Measurements from ENCODE around the gene ZNF431. TPM values are rescaled to one million over a fixed set of nuclear protein-coding genes. Genes with fewer than 3 reads are reported as not detected.

ZNF431 gene
- total RNA-seq, result 1 to 10 TPM; 4.1 to 9.1 (median 4.8) TPM

DNA sequence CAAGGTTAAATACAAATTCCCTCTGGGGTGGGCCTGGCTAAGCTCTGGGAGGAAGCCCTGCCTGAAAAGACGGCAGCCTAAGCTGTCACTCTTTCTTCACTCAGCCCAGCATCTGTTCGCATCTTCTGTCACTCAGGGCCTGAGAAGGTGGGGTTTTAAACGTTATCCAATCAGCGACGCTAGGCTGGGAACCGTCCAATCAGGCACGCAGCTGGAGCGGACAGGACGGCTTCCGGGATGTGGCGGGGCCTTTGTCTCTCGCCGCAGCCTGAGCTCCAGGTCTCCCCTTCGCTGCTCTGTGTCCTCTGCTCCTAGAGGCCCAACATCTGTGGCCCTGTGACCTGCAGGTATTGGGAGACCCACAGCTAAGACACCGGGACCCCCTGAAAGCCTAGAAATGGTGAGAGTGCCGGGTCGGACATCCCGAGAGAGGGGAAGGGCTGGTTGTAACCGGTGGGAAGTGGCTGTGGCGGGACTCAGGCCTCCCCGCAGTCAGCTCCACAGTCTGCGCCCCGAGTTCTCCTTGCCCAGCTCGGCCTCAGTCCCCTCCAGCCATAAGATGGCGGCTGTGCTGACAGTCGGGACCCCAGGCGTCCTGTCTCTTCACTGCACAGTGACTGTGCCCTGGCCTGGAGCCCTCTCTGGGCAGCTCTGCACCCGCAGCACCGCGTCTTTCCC, at the start of gene ZNF431:
Gene ZNF431 (plus strand): TSS at position 254 of the 678 bp plus-strand sequence. CDS start 144 bp downstream, at position 398.
- WGBS, result 0% methylated on average over 17 of the region's 30 CpGs
- TF ChIP-seq POLR2A (IDR thresholded peaks at IDR 0.05; ENCODE audit: low read depth) (no peak), POLR2AphosphoS5 (IDR thresholded peaks at IDR 0.05) (peak; percentile 84 to 85)
- Histone ChIP-seq H3K27me3 (no peaks in the 10 kb centered on the region), H3K4me3 (peak within 1 kb of the TSS; percentile 73 to 90 (median 78)), H3K4me1 (peaks cover 8 to 12% (median 11%) of the 10 kb centered on the region in 4 donors), H3K36me3 (peaks cover 0 to 32% (median 16%) of the 10 kb centered on the region in 4 donors), H3K9me3 (no peaks in the 10 kb centered on the region), H3K27ac (replicated peaks in 1 of 4) (peak within 1 kb of the TSS; percentile 71 to 89 (median 81))
- DNase-seq (ENCODE audit: extremely low spot score), result peak; percentile 97
- intact Hi-C loops (cut with DNase I), result loop anchor here (10.0 kb wide), 1 partner anchor 117 kb away; the partner anchor contains the start of gene ZNF430

GRCh38 chr19:21092109-21092508, 49.7 kb upstream of the ZNF431 start:
- no peaks in the 10 kb centered on the region for H3K36me3 ChIP-seq
- H3K9me3 ChIP-seq, result no peaks in the 10 kb centered on the region
- H3K27me3 ChIP-seq, result no peaks in the 10 kb centered on the region
- H3K4me3 ChIP-seq, result no peak overlapping the region
- peaks cover 0 to 7% (median 4%) of the 10 kb centered on the region in 4 donors for H3K4me1 ChIP-seq
- no peak overlapping the region for H3K27ac ChIP-seq (replicated peaks in 1 of 4)
- no peak for DNase-seq (ENCODE audit: extremely low spot score)
- no peak for TF ChIP-seq POLR2A (IDR thresholded peaks at IDR 0.05; ENCODE audit: low read depth)
- no peak for TF ChIP-seq CTCF (IDR thresholded peaks at IDR 0.05)
- no peak for TF ChIP-seq EP300 (IDR thresholded peaks at IDR 0.05)
- no peak for TF ChIP-seq POLR2AphosphoS5 (IDR thresholded peaks at IDR 0.05)
- intact Hi-C loops (cut with DNase I), result no loop called here

DNA sequence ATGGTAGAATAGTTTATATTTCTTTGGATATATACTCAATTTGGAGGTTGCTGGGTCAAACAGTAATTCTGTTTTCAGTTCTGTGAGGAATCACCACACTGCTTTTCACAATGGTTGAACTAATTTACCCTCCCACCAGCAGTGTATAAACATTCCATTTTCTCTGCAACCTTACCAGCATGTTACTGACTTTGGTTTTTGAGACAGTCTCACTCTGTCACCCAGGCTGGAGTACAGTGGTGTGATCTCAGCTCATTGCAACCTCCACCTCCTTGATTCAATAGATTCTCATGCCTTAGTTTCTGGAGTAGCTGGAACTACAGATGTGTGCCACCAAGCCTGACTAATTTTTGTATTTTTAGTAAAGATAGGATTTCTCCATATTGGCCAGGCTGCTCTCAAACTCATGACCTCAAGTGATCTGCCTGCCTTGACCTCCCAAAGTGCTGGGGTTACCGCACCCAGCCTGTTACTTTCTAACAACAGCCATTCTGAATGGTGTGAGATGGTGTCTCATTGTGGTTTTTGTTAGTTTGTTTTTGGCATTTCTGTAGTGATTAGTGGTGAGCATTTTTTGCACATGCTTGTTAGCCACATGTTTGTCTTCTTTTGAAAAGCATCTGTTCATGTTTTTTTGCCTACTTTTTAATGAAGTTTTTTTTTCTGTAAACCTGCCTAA, 47.4 kb upstream of the ZNF431 start:
- no peak overlapping the region for H3K27ac ChIP-seq (replicated peaks in 1 of 4)
- H3K4me1 ChIP-seq, result peaks cover 0 to 7% (median 4%) of the 10 kb centered on the region in 4 donors
- no peak for TF ChIP-seq CTCF (IDR thresholded peaks at IDR 0.05)
- no peak for TF ChIP-seq POLR2AphosphoS5 (IDR thresholded peaks at IDR 0.05)
- TF ChIP-seq POLR2A (IDR thresholded peaks at IDR 0.05; ENCODE audit: low read depth), result no peak
- TF ChIP-seq EP300 (IDR thresholded peaks at IDR 0.05), result no peak
- WGBS, result 94% methylated on average over 1 of the region's 1 CpG
- peaks cover 0 to 10% (median 0%) of the 10 kb centered on the region in 4 donors for H3K36me3 ChIP-seq
- H3K4me3 ChIP-seq, result no peak overlapping the region
- no peaks in the 10 kb centered on the region for H3K9me3 ChIP-seq
- no peak for DNase-seq (ENCODE audit: extremely low spot score)
- H3K27me3 ChIP-seq, result no peaks in the 10 kb centered on the region
- intact Hi-C loops (cut with DNase I), result no loop called here

- Histone ChIP-seq H3K4me1 (no peaks in the 10 kb centered on the region), H3K4me3 (no peak overlapping the region), H3K27me3 (no peaks in the 10 kb centered on the region), H3K27ac (replicated peaks in 1 of 4) (no peak overlapping the region), H3K9me3 (no peaks in the 10 kb centered on the region), H3K36me3 (peaks cover 0 to 20% (median 0%) of the 10 kb centered on the region in 4 donors)
- DNase-seq (ENCODE audit: extremely low spot score), result no peak
- no peak for TF ChIP-seq POLR2A (IDR thresholded peaks at IDR 0.05; ENCODE audit: low read depth)
- no peak for TF ChIP-seq POLR2AphosphoS5 (IDR thresholded peaks at IDR 0.05)
- no peak for TF ChIP-seq CTCF (IDR thresholded peaks at IDR 0.05)
- TF ChIP-seq EP300 (IDR thresholded peaks at IDR 0.05), result no peak
- WGBS, result 96% methylated on average over 2 of the region's 2 CpGs
- intact Hi-C loops (cut with DNase I), result no loop called here
These were observed 43.5 kb upstream of the ZNF431 start for GRCh38 chr19:21098291-21098690.

GRCh38 chr19:21101521-21102242, 40.2 kb upstream of the ZNF431 start:
- H3K4me3 ChIP-seq, result no peak overlapping the region
- H3K36me3 ChIP-seq, result peaks cover 0 to 26% (median 0%) of the 10 kb centered on the region in 4 donors
- no peaks in the 10 kb centered on the region for H3K27me3 ChIP-seq
- no peaks in the 10 kb centered on the region for H3K4me1 ChIP-seq
- H3K27ac ChIP-seq (replicated peaks in 1 of 4), result no peak overlapping the region
- H3K9me3 ChIP-seq, result no peaks in the 10 kb centered on the region
- intact Hi-C loops (cut with DNase I), result no loop called here
- no peak for DNase-seq (ENCODE audit: extremely low spot score)
- TF ChIP-seq EP300 (IDR thresholded peaks at IDR 0.05) (no peak), CTCF (IDR thresholded peaks at IDR 0.05) (no peak), POLR2AphosphoS5 (IDR thresholded peaks at IDR 0.05) (no peak), POLR2A (IDR thresholded peaks at IDR 0.05; ENCODE audit: low read depth) (no peak)
- WGBS, result 68% methylated on average over 2 of the region's 2 CpGs
